ENCODE data around the gene NPBWR2.
A peak's percentile ranks its signal among the peaks of the same experiment; 100 is the strongest.

Gene NPBWR2

GRCh38 chr20:64082820-64083377, 24.5 kb downstream of the NPBWR2 start:
- Histone ChIP-seq H3K9me3 (ENCODE audit: low read length) (0 out of 2 replicates have a peak, but pooled peaks cover 1% of the 10 kb centered on the region), H3K4me1 (ENCODE audit: insufficient read depth, low read length, severe bottlenecking) (peaks cover 23% of the 10 kb centered on the region), H4K20me1 (ENCODE audit: insufficient read depth, low read length) (no peaks in the 10 kb centered on the region), H3K27ac (ENCODE audit: low read depth, low read length, poor library complexity, severe bottlenecking) (no peak overlapping the region), H3K9me2 (ENCODE audit: low read depth, low read length) (no peaks in the 10 kb centered on the region), H3K4me2 (ENCODE audit: low read length) (peak overlapping the region; percentile 58), H3K79me2 (ENCODE audit: insufficient read depth, low read length) (no peaks in the 10 kb centered on the region), H3F3A (ENCODE audit: insufficient read depth, low read length) (no peaks in the 10 kb centered on the region), H3K4me3 (ENCODE audit: low read depth, low read length, poor library complexity, severe bottlenecking) (peak overlapping the region; percentile 51), H3K9ac (ENCODE audit: low read length) (peak overlapping the region; percentile 21; the same call in 1 of the 2 replicates), H3K27me3 (ENCODE audit: insufficient read depth, low read length) (peaks cover 4% of the 10 kb centered on the region; the same call in 1 of the 2 replicates), H3K36me3 (ENCODE audit: insufficient read depth, low read length) (no peaks in the 10 kb centered on the region; the same call in 1 of the 2 replicates), H2AFZ (ENCODE audit: low read length) (no peak overlapping the region)
- TF ChIP-seq EZH2 (IDR thresholded peaks at IDR 0.05; ENCODE audit: borderline replicate concordance, low read length) (no peak), CTCF (IDR thresholded peaks at IDR 0.05; ENCODE audit: low read length) (no peak)

- no peaks in the 10 kb centered on the region; the same call in 1 of the 2 replicates for H3K27me3 ChIP-seq (ENCODE audit: insufficient read depth, low read length)
- H4K20me1 ChIP-seq (ENCODE audit: insufficient read depth, low read length), result no peaks in the 10 kb centered on the region
- H3K9me2 ChIP-seq (ENCODE audit: low read depth, low read length), result no peaks in the 10 kb centered on the region
- H2AFZ ChIP-seq (ENCODE audit: low read length), result no peak overlapping the region
- no peaks in the 10 kb centered on the region for H3F3A ChIP-seq (ENCODE audit: insufficient read depth, low read length)
- peaks cover 30% of the 10 kb centered on the region for H3K4me1 ChIP-seq (ENCODE audit: insufficient read depth, low read length, severe bottlenecking)
- H3K9me3 ChIP-seq (ENCODE audit: low read length), result no peaks in the 10 kb centered on the region
- no peak overlapping the region for H3K27ac ChIP-seq (ENCODE audit: low read depth, low read length, poor library complexity, severe bottlenecking)
- H3K36me3 ChIP-seq (ENCODE audit: insufficient read depth, low read length), result no peaks in the 10 kb centered on the region; the same call in 1 of the 2 replicates
- H3K4me2 ChIP-seq (ENCODE audit: low read length), result no peak overlapping the region
- H3K79me2 ChIP-seq (ENCODE audit: insufficient read depth, low read length), result no peaks in the 10 kb centered on the region
- no peak for TF ChIP-seq EZH2 (IDR thresholded peaks at IDR 0.05; ENCODE audit: borderline replicate concordance, low read length)
- peak; percentile 14; the same call in 1 of the 2 replicates for TF ChIP-seq CTCF (IDR thresholded peaks at IDR 0.05; ENCODE audit: low read length)
- no peak overlapping the region for H3K4me3 ChIP-seq (ENCODE audit: low read depth, low read length, poor library complexity, severe bottlenecking)
- H3K9ac ChIP-seq (ENCODE audit: low read length), result no peak overlapping the region
Measured at GRCh38 chr20:64082126-64082731, 25.1 kb downstream of the NPBWR2 start.

DNA sequence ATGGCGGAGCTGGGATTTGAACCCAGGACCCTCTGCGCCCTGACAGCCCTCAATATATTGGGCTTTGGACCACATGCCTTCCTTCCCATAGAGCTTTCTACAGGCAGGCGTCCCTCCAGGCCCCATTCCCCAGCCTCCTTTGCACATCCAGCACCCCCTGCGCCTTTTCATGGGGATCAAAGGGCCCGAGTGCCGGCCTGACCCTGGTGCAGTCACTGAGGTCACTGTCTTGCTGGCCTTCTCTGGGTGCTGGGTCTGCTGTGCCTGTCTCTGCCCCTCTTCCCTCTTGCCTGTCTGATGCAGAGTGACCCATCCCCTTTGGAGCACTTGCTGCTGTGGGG, 25.8 kb downstream of the NPBWR2 start:
- H3K27ac ChIP-seq (ENCODE audit: low read depth, low read length, poor library complexity, severe bottlenecking), result no peak overlapping the region
- H3K27me3 ChIP-seq (ENCODE audit: insufficient read depth, low read length), result no peaks in the 10 kb centered on the region; the same call in 1 of the 2 replicates
- TF ChIP-seq CTCF (IDR thresholded peaks at IDR 0.05; ENCODE audit: low read length), result no peak
- no peak for TF ChIP-seq EZH2 (IDR thresholded peaks at IDR 0.05; ENCODE audit: borderline replicate concordance, low read length)
- no peaks in the 10 kb centered on the region; the same call in 1 of the 2 replicates for H3K36me3 ChIP-seq (ENCODE audit: insufficient read depth, low read length)
- no peaks in the 10 kb centered on the region for H3K9me3 ChIP-seq (ENCODE audit: low read length)
- no peak overlapping the region for H3K9ac ChIP-seq (ENCODE audit: low read length)
- H3K4me1 ChIP-seq (ENCODE audit: insufficient read depth, low read length, severe bottlenecking), result peaks cover 34% of the 10 kb centered on the region
- no peaks in the 10 kb centered on the region for H3F3A ChIP-seq (ENCODE audit: insufficient read depth, low read length)
- H2AFZ ChIP-seq (ENCODE audit: low read length), result no peak overlapping the region
- no peaks in the 10 kb centered on the region for H3K79me2 ChIP-seq (ENCODE audit: insufficient read depth, low read length)
- no peaks in the 10 kb centered on the region for H4K20me1 ChIP-seq (ENCODE audit: insufficient read depth, low read length)
- no peak overlapping the region for H3K4me3 ChIP-seq (ENCODE audit: low read depth, low read length, poor library complexity, severe bottlenecking)
- no peaks in the 10 kb centered on the region for H3K9me2 ChIP-seq (ENCODE audit: low read depth, low read length)
- H3K4me2 ChIP-seq (ENCODE audit: low read length), result no peak overlapping the region
